GM21515 (cell line): ENCODE results near the gene MEN1.
"Not testable (repeated sequence)": the region's sequence is repeated elsewhere in the genome, so short reads cannot be mapped to it uniquely, and the experiment has no call there.

Experiments used
- ATAC-seq: cut with Tn5 transposase; IDR thresholded peaks from one replicate; pipeline ENCODE4 v1.9.1; 2021; ENCODE audit not compliant: unreplicated experiment

Gene MEN1

DNA sequence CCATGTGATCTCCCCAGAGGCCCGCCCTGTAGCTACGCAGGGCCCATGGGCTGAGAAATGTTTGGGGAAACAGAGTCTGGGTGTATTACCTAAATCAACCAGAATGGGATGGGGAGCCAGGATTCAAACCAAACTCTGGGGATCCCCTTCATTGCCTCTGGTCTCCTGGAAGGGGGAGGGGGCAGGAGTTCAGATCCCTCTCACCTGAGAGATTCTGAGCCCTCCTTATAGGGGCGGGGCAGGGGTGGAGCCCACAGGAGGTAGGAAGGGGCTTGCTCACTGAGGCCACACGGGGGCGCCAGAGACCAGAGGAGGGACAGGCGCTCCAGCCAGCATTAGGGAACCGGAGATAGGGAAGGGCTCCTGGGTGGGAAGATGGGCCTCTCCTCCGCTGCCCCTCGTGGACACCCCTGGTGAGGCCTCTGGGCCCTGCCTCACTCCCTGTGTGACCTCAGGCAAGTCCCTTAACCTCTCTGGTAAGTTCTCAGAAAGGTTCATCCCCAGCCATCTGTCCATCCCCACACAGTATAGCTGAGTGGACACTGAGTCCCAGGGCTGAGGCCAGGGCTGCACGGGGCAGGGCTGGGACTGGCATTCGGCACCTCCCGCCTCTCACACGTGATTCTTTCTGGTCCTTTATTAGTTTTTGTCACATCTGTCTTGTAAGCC is 36.8 kb upstream of the MEN1 start:
- peak; percentile 29 for ATAC-seq

DNA sequence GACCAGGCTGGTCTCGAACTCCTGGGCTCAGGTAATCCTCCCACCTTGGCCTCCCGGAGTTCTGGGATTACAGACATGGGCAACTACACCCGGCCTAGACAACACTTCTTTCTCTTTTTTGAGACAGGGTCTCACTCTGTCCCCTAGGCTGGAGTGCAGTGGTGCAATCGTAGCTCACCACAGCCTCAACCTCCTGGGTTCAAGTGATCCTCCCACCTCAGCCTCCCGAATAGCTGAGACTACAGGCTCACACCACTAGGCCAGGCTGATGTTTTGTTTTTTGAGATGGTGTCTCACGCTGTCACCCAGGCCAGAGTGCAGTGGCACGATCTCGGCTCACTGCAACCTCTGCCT is 35.4 kb upstream of the MEN1 start:
- ATAC-seq, result not testable (repeated sequence)

DNA sequence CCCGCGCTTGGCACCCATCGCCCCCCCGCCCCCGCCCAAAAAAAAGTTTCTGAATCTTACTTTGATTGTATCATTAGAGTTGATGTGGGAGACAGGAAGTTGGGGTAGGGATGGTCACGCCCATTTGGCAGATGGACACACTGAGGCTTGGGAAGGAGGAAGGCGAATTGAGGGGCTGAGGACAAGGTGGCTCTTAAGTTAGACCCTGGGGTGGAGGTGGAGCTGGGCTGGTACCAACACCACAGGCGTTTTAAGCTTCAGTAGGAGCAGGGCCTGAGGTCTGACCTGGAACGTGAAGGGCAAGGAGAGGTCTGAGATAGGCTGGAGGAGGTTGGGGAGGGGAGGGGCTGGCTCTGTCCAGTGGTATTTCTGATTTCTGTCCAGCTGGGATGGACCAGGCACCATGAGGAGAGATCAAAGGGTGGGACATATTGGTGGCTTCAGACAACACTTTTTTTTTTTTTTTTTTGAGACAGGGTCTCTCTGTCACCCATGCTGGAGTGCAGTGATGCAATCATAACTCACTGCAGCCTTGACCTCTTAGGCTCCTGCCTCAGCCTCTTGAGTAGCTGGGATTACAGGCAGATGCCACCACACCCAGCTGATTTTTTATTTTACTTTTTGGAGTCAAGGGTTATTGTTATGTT is 34.9 kb upstream of the MEN1 start:
- no peak for ATAC-seq

DNA sequence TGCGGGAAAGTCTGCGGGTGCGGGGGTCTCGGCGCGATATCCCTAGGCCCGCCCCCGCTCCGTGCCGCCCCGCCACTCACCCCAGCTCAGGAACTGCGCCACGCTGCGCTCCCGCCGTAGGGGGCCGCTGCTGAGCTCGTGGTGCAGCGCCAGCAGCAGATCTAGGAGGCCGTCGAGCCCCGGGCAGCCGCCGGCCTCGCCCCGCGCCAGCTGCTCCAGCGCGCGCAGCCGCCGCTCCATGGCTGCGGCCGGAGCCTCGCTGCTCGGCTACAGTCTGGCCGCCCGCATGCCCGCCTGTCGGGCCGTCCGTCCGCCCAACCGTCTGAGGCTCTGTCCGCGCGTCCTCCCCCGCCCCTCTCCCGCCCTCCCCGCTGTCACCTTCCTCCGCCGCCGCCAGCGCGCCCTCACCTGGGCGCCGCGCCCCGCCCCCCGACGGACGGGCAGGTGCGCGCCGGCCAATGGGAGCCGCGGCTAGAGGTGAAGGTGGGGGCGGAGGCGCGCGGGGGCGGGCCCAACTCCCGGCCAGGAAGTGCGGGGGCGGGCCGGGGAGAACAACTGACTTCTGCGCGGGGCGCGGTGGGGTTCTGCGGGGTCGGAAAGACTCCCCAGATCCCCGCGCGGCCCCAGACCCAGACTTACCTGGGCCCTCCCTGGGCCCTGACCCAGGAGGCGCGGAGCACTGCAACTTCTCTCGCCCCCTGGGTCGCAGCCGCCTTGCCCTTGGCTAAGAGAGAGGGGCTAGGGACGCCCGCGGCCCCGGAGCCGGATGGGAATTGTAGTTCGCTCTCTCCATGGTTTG is 34.2 kb upstream of the MEN1 start, which contains the start of gene CDC42BPG:
CDC42BPG (minus strand) TSS at position 324 of the 799 bp plus-strand sequence; CDS start at position 240, 84 bp downstream.
- ATAC-seq, result no peak

DNA sequence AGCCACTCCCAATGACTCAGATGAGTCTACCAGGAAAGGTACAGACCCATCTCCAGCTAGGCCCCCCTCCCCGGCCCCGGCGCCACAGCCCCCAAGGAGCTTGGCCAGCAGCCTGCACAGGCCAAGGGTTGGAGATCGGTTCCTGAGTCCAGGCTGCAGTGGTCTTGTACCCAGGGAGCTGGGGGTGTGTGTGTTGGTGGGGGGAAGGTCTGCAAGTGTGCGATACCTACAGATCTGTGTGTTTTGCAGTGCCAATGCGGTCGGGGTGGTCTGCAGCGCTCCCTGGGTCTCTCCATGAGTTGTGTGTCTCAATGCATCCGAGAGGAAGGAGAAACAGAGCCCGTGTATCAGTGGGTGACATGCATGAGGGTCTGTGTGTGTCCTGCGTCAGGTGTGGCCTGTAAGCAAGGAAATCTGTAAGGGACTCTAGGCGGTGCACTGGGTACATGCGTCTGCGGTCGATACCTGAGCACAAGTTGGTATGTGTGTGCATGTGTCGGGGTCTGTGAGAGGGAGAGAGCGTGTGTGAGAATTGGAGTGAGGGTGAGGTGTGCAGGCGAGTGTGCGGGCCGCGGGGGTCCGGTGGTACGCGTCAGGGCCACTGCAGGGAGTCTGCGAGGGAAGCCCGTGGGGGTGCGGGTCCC is 33.5 kb upstream of the MEN1 start:
- ATAC-seq, result no peak

DNA sequence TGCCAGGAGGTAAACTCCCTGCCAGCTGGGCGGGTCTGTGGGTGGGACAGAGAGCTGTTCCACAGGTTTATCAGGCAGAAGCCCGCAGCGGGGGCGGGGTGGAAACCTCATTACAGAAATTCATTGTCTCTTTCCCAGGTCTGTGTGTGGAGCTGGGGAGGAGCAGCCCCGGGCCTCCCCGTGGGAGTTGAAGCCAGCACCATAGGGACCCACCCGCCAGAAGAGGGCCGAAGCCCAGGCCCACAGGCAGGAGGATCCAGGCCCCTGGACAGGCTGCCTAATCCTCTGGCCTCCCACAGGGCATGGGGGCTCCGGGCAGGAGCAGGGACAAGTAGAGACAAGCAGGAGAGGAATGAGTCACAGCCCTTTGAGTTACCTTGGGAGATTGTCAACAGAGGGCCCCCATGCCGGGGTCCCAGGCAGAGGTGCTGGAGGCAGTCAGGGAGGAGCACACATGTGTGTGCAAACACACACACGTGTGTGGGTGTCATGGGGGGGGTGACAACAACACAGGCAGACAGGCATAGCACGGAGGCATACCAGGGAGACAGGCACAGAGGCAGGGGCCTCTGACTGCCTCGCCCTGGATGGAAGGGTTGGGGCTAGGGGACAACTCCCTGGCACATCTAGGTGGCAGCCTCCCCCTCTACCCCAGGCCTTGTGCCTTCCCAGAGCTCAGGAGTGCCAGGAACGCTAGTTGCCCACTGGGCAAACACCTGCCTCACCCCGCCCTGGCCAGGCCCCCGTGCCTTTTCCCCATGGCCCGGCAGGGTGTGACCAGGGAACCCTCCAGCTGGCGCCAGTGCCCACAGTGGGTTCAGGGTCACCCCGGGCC is 32.7 kb upstream of the MEN1 start:
- ATAC-seq, result no peak

DNA sequence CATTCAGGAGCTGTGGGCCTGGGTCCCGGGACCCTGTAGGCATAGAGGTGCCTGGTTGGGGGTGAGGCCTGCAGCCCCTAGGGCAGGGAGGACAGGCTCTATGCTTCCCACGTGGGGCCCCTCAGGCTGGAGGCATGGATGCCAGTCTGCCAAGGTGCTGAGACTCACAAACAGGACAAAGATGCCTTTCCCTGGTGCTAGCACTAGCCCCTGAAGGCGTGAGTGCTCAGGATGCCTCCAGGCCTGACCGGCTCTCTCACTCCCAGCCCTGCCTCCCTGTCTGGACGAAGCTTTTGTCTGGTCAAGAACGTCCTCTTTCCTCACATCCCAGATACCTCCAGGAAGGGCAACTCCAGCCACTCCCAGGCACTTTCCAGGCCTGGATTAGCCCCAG is 32.0 kb upstream of the MEN1 start:
- no peak for ATAC-seq

DNA sequence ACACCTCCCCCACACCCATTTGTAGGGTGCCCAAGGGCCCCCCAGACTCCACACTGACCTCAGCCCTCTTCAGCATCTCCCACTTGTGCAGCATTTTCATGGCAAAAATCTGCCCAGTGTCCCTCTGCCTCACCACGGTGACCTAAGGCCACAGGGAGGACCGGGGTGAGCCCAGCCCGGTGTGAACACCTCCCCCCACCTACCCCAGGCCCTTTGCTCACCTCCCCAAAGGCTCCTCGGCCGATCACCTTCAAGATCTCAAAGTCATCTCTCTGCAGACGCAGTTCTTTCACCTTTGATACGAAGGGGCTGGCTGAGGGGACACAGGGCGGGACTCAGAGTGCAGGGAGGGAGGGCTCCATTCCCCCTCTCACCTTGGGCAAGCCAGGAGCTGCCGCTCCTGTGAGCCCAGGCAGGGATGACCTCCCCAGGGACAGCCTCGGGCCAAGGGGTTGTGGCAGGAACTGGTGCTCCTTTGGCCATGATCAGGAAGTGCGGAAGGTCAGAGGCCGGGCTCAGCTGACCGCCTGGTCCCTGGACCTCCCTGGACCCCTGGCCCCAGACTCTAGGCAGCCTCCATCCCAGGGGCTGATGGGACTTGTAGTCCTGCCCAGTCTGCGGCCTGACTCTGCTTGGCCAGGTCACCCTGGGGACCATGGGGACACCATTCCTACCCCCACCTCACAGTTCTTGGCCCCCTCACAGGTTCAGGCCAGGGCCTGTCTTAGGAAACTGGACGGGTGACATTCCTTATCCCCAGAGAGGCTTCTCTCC is 31.4 kb upstream of the MEN1 start:
- ATAC-seq, result no peak

DNA sequence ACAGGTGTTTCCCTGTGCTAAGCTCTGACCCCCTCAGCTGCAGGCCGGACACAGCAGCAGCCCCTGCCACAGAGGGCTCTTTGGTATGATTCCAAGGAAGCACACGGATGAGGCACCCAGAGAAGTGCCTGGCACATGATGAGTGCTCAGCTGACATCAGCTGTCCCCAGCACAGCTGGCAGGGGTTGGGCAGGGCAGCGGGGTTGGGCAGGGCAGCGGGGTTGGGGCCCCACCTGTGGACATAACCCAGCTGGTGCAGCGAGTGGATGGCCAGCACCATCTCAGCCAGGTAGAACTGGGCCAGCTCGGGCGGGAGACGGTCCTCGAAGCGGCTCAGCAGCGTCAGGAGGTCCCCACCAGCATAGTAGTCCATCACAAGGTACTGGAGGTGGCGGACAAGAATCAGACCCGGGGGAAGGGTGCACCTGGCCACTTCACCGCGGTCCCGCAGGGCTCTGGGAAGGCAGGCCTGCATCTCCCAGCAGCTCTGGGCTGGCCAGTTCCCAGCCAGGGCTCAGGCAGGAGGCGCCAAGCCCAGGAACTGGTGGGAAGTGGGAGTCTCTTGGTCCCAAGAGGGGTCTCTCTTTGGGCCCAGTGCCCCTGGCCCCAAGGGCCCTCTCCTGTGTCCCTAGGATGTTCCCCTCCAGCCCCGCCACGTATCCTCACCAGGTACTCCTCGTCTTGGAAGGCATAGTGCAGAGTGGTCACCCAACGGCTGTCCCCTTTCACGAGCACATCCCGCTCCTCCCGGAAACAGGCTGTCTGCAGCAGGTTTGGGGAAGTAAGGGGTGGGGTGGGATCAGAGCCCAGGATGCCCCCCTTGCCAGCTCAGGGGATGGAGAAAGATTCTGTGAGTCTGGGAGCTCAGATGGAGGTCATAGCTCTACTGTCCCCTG is 29.8 kb upstream of the MEN1 start:
- ATAC-seq, result no peak

DNA sequence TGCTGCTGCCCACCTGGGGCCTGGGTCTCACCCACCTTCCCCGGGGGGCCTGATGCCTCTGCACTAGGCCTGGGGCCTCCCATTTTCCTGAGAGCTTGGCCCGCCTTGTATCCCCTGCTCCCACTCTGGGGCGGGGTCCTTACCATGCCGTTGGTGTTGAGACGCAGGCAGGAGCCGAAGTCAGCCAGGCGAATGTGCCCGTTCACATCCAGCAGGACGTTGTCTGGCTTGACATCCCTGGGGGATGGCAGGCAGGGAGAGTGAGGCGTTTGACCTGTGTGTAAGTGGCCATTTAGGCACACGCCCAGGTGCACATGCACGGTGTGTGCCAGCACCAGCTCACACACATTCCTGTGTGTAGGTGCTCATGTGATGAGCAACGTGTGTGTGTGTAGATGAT is 29.0 kb upstream of the MEN1 start:
- ATAC-seq, result no peak

DNA sequence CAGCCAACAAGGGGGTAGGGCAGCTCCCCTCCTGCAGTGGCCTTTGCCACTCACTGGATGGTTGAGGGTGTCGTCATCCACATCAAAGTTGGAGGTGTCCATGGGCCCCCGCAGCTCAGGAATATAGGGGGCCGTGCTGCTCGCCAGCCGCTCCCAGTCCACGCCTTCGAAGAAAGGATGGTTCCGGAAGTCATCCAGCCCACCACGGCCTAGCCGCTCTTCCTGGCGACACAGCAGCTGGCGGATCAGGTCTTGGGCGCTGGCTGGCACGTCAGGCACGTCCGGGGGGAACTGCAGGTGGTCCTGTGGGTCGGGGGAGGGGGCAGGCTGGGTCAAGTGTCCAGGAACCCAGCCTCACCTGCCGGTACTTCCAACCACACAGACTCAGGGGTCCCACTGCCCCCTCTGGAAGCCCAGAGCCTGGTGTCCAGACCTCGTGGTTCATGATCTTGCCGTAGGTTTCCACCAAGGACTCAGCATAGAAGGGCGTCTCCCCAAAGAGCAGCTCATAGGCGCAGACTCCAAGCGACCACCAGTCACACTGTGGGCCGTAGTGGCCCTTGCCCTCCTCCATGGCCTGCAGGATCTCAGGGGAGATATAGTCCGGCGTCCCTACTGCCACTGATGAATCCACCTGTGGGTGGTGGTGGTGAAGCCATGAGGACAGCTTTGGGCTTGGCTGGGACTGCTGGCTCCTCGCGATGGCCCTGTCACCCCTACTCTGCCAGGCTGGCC is 28.4 kb upstream of the MEN1 start:
- no peak for ATAC-seq

DNA sequence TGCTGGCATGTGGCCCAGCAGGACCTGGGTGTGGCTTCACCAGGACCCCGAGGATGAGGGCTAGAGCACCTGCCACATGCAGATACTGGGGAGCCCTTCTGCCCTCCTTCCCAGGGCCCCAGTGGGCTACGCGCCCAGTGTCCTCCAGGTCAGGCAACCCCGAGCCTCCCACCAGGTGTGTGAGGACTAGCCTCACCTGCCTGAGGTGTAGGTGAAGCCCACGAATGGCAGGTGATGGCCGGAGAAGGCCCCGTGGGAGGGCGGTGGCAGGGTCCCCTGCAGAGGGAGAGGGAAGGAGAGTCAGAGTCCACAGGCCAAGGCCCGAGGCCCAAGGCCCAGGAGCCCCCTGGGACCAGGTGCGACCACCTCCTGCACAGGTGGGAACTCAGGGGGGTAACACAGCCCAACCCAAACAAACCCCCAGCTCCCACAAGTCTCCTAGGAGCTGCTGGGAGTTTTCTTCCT is 27.6 kb upstream of the MEN1 start:
- ATAC-seq, result no peak

DNA sequence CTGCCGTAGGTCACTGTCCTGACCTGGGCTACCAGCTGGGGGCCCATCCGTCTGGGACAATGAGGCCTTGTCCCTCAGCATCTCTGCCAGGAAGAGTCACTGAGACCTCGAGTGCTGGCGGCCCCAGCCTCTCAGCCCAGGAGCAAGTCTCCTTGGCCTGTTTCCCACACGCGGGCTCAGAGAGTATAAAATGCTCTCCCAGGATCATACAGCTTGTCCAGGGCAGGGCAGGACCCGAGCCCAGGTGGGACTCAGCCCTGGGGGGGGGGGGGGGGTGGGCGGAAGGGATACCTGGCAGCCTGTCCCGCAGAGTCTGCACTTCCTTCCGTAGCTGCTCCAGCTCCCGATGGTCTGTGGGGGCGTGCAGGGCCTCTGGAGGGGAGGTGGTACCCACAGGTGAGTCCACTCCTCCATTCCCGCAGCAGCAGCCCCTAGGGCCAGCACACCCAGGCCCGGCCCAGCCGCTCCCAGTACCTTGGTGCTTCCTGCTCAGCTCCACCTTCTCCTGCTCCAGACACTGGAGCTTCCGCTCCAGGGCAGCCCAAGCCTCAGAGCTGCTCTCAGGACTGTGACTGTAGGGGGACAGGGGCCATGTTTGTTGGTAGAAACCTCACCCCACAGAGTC is 26.2 kb upstream of the MEN1 start:
- no peak for ATAC-seq

DNA sequence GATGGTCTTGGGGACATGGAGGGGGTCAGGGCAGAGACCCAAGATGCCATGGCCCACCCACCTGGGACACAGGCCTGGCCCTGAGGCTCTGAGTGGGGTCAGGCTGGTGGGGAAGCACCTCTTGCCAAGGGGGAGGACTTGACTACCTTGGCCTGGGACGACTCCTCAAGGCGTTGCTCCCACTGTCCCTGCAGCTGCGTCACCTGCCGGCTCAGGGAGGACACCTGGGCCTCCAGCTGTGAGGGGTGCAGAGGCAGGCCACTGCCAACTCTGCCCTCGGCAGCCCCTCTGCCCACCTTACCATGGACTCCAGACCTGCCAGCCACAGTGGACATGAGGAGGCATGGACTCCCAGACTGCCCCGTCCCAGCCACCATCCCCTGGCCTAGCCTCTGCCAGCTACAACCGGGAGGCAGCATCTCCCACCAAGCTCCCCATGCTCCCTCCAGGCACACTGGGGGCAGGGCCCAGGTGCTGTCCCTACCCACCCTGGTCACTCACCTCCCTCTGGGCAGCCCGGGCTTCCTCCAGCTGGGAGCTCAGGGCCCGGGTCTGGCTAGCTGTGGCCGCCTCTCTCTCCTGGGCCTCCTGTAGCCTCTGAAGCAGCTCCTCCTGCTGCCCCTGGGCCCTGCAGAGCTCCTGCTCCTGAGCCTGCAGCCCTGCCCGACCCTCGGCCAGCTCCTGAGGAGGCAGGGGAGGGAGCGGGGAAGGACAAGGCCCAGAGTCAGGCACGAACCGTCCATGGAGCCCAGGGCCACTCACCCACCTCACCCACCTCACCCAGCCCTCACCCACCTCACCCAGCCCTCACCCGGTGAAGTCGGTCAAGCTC is 25.5 kb upstream of the MEN1 start:
- ATAC-seq, result no peak

DNA sequence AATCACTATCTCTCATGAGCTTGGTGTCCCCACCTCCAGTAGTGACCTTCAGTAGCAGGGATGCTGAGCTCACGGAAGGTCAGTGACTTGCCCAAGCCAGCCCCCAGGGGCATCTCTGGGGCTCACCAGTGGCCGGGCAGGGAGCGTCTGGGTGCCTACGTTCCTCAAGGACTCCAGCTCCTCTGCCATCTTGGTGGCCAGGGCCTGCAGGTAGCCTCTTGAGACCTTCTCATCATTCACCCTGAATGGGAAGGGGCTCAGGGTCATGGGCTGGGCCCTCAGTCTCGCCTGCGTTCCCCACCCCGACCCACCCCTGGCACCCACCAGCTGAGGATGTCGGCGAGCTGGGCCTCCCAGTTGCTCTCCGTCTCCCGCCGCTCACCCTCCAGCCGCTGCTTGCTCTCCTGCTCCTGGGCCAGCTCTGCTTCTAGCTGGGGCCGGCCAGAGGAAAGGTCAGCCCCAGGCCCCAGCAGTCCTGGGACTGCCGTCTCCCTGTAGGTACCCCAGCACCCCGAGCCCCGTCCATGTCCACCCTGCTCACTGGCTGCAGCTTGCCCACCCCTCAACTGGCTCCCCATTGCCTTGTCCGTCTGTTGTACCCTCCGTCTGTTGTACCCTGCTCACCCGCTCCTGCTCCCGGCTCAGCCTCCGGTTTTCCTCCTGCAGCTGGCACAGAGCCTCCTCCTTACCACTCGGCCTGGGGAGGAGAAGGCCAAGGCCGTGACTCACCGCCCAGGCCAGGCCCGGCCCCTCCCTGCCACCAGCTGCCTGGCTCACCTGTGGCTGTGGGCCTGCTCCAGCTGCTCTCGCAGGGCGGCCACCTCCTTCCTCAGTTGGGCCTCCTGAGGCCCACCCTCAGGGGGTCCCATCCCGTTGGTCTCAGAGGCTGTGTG is 24.6 kb upstream of the MEN1 start:
- ATAC-seq, result no peak
